ENCODE measurements around the gene SIGLEC9.

The SIGLEC9 gene

DNA sequence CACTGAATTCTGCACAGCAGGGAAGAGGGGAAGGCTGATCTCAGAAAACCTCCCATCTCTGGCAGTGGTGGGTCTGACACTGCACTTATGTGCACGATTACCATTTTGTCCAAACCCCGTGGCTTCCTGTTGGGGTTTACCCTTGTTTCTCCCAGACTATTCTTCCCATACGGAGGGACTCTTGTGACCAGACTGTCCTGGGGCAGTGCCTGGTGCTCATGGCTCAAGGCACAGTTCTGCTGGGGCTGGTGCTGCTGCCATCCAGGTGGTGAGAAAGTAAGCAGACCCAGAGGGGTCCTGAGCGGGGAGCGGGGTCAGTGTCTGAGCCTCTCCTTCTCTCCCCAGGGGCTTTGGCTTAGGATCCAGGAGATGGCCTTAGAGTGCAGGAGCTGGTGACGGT is 5.1 kb upstream of the SIGLEC9 start:
- ChIA-PET CTCF (no interaction called here), POLR2A (ENCODE audit: low non-redundant PET) (no interaction called here)
- TF ChIP-seq, protein P1, sequence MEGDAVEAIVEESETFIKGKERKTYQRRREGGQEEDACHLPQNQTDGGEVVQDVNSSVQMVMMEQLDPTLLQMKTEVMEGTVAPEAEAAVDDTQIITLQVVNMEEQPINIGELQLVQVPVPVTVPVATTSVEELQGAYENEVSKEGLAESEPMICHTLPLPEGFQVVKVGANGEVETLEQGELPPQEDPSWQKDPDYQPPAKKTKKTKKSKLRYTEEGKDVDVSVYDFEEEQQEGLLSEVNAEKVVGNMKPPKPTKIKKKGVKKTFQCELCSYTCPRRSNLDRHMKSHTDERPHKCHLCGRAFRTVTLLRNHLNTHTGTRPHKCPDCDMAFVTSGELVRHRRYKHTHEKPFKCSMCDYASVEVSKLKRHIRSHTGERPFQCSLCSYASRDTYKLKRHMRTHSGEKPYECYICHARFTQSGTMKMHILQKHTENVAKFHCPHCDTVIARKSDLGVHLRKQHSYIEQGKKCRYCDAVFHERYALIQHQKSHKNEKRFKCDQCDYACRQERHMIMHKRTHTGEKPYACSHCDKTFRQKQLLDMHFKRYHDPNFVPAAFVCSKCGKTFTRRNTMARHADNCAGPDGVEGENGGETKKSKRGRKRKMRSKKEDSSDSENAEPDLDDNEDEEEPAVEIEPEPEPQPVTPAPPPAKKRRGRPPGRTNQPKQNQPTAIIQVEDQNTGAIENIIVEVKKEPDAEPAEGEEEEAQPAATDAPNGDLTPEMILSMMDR (conservative IDR thresholded peaks at IDR 0.05; ENCODE audit: low read depth), result no peak
- no peak for DNase-seq (ENCODE audit: low spot score)
- no peak overlapping the region for H3K27ac ChIP-seq

DNA sequence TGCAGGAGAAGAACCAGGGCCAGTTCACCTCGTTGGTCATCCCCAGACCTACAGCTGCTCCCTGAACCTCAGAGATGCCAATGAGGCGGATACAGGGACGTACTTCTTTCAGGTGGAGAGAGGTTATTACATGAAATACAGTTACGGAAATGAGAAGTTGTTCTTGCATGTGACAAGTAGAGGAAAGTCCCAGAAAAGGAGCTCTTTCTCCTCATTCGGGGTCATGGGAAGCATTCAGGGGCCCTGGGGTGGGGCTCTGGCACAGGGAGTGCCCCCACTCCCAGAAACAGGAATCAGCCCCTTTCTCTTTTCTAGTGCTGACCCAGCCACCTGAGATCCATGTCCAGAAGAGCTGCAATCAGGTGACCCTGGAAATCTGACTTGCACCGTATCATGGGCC is 4.5 kb upstream of the SIGLEC9 start:
- CTCF ChIA-PET, result interaction anchor here (0.6 kb wide), 1 partner anchor 12 kb away, joined by 3 read pairs; no protein-coding TSS in a partner anchor
- DNase-seq (ENCODE audit: low spot score), result no peak
- POLR2A ChIA-PET (ENCODE audit: low non-redundant PET), result no interaction called here
- no peak overlapping the region for H3K27ac ChIP-seq
- TF ChIP-seq, protein P1 (conservative IDR thresholded peaks at IDR 0.05; ENCODE audit: low read depth), result no peak

DNA sequence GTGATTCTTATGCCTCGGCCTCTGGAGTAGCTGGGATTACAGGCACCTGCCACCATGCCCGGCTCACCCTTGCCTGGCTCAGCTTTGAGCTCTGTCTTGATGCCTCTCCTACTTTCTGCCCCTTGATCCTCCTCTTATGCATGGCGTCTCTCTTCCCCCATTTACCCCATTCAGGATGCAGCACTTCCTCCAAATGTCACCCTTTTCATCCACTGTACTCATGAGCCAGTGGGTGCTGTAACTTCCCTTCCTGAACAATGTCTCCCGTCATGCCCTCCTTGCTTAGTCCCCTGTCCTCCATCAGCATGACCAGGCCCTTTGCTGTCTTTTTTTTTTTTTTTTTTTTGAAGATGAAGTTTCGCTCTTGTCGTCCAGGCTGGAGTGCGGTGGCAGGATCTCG is 3.4 kb upstream of the SIGLEC9 start:
- no peak overlapping the region for H3K27ac ChIP-seq
- POLR2A ChIA-PET (ENCODE audit: low non-redundant PET), result no interaction called here
- TF ChIP-seq, protein P1 (conservative IDR thresholded peaks at IDR 0.05; ENCODE audit: low read depth), result no peak
- CTCF ChIA-PET, result interaction anchor here (0.7 kb wide), 1 partner anchor 36 kb away, joined by 3 read pairs; no protein-coding TSS in a partner anchor
- DNase-seq (ENCODE audit: low spot score), result no peak

DNA sequence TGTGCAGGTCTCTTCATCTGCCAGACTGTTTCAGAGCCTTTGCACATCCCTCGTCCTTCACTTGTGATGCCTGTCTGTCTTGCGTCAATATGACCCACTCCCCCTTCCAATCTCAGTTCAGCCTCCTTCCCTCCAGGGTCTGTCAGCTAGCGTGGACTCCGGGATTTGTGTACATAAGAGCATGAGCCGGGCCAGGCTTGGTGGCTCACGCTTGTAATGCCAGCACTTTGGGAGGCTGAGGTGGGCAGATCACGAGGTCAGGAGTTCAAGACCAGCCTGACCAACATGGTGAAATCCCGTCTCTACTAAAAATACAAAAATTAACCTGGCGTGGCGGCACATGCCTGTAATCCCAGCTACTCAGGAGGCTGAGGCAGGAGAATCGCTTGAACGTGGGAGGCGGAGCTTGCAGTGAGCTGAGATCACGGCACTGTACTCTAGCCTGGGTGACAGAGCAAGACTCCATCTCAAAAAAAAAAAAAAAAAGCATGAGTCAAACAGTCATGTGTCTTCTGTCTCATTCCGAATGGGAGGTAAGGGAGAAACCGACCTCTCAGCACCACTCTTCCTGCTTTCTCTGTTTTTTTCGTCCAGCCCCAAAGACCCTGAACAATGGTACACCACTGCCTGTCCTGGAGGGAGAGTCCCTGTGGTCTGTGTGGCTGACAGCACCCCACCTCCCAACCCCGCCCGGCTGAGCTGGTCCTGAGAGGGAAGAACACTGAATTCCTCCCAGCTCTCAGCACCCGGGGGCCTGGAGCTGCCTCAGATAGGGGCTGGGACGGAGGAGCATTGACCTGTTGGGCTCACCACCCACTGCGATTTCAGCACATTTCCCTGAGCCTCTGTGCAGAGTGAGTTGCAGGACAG is 2.4 kb upstream of the SIGLEC9 start:
- POLR2A ChIA-PET (ENCODE audit: low non-redundant PET), result no interaction called here

DNA sequence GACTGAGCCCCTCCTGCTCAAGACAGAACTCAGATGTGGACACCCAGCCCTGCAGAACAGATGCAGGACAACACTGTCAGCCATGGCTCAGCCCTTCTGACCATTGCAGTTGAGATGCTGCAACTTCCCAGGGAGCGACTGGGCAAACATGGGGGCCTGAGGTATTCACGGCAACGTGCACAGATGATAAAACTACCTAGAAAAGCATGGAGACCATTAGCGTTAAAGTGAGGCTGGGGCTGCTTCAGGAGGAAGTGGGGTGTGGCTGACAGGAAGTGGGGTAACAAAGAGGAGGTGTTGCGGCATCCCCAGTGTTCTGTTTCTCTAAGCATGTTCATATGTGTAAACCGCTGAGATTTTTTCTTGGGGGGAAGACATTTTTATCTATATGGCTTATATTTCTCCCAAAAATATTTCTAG is 1.3 kb upstream of the SIGLEC9 start:
- H3K27ac ChIP-seq, result no peak overlapping the region
- ChIA-PET CTCF (no interaction called here), POLR2A (ENCODE audit: low non-redundant PET) (no interaction called here)
- TF ChIP-seq, protein P1 (conservative IDR thresholded peaks at IDR 0.05; ENCODE audit: low read depth), result no peak
- DNase-seq (ENCODE audit: low spot score), result no peak

More for the DNA sequence above, 2.4 kb upstream of the SIGLEC9 start:
- TF ChIP-seq, protein P1 (conservative IDR thresholded peaks at IDR 0.05; ENCODE audit: low read depth), result no peak
- no peak overlapping the region for H3K27ac ChIP-seq
- no peak for DNase-seq (ENCODE audit: low spot score)
- CTCF ChIA-PET, result no interaction called here

DNA sequence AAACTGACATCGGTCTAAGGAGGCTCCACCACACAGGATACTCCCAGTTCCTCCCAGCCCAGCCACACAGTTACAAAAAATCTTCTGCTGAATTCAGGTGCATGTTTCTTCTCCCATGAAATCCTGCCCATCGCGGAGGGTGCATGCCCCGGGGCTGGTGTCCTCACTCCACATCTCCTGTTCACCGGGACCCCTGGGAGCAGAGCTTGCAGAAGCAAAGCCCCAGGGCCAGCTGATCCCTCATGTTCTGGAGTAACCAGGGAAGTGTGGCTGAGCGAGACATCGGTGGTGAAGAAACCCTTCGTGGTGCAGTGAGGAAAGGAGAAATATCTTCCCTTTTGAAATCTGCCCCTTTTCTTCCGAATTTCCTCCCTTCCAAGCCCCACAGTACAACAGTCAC is 904 bp upstream of the SIGLEC9 start:
- no peak for DNase-seq (ENCODE audit: low spot score)
- ChIA-PET CTCF (no interaction called here), POLR2A (ENCODE audit: low non-redundant PET) (no interaction called here)
- TF ChIP-seq, protein P1 (conservative IDR thresholded peaks at IDR 0.05; ENCODE audit: low read depth), result no peak
- H3K27ac ChIP-seq, result no peak overlapping the region
